ENCODE data around the gene ARHGEF38.
"Not testable (repeated sequence)": the region's sequence is repeated elsewhere in the genome, so short reads cannot be mapped to it uniquely, and the experiment has no call there.

Gene ARHGEF38

GRCh38 chr4:105714071-105714521 is 161.7 kb downstream of the ARHGEF38 start:
- no peak for DNase-seq (ENCODE audit: low spot score)

GRCh38 chr4:105714932-105715331 is 162.5 kb downstream of the ARHGEF38 start:
- no peak for DNase-seq (ENCODE audit: low spot score)

GRCh38 chr4:105715692-105716278 is 163.4 kb downstream of the ARHGEF38 start:
- no peak for DNase-seq (ENCODE audit: low spot score)

- no peak for DNase-seq (ENCODE audit: low spot score)
These were observed 166.8 kb downstream of the ARHGEF38 start for GRCh38 chr4:105719204-105719603.

- DNase-seq (ENCODE audit: low spot score) = no peak
These were observed 173.2 kb downstream of the ARHGEF38 start for GRCh38 chr4:105725623-105726022.

- DNase-seq (ENCODE audit: low spot score) = not testable (repeated sequence)
These were observed 177.5 kb downstream of the ARHGEF38 start for GRCh38 chr4:105729895-105730294.

Measured in left forelimb (tissue), 1 donor.